LoVo (cell line): Measurements from ENCODE around the gene C14orf132.

Experiments used
- DNase-seq: peaks from one replicate; pipeline ENCODE4 v3.0.0-alpha.2; 2016; ENCODE audit warnings: low spot score

C14orf132 gene

GRCh38 chr14:96100161-96101064, 61.3 kb downstream of the C14orf132 start:
- DNase-seq: peak; percentile 82

- DNase-seq: no peak
Measured at GRCh38 chr14:96102081-96102856, 63.1 kb downstream of the C14orf132 start.

DNA sequence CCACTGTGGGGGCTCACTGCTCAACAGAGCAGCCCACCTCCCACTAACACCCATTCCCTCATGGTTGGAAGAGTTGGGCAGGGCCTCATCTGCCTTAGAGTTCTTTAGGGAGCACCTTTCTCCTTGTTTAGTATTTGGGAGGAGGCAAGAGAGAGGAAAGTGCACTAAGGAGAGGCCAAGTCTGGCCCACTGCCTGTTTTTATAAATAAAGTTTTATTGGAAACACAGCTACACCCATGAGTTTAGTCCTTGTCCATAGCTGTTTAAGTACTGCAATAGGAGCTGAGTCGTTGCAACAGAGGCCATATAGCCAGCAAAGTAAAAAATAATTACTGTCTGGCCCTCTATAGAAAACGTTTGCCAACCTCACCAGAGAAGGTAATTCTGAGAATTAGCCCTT, 63.9 kb downstream of the C14orf132 start:
- no peak for DNase-seq

DNA sequence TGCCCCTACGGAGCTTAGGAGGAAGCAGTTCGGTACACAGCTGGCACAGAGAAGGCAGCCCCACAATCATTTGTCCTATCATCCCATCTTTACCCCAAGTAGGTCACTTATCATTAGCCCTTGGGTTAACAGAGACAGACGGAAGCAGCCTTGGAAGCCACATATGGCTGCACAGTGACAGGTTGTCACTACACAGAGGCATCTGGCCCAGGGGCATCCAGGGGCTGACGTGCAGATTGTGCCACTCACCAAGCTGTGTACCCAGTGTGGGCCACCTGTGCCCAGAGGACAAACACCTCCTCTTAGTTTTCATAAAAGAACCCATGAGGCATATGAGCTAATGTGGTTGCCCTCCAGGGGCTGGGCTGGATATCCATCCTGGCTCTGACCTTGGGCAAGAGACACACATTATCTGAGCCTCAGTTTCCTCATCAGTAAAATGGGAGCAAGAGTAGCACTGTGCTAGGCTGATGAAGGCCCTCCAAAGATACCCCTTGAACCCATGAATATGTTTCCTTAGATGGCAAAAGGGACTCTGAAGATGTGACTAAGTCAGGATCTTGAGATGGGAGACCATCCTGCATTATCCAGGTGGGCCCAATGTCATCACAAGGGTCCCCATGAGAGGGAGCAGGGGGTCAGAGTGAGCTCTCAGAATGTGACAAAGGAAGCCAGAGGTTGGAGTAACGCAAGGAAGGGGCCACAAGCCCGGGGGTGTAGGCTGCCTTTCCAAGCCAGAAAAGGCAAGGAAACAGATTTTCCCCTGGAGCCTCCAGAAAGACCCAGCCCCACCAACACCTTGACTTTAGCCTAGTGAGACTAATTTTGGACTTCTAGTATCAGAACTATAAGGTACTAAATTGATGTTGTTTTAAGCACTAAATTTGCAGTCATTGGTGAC, 64.6 kb downstream of the C14orf132 start:
- no peak for DNase-seq

DNA sequence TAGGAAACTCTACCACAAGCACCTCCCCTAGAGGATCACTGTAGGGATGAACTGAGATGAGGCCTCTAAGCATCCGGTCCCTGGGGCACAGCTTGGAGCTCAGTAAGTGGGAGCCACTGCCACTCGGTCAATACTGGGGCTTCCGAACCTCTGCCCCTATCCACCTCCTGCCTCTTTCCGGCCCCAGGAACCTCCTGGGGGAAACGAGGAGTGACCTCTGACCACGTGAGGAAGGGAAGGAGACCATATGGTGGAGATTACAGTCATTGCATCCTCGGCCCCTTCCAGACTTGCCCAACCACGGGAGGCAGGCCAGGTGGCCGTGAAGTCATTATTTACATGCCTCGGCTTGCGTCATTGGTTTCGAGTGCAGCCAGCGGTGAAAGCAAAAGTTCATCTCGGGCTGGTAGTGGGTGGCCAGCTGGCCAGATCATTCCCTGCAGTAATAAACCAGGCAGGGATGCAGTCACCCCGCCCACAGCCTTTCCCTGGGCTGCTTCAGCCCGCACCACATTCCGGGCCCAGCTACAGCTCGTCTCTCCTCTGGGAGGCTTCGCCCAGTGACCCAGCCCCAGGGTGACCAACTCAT, 65.4 kb downstream of the C14orf132 start:
- DNase-seq: no peak

DNA sequence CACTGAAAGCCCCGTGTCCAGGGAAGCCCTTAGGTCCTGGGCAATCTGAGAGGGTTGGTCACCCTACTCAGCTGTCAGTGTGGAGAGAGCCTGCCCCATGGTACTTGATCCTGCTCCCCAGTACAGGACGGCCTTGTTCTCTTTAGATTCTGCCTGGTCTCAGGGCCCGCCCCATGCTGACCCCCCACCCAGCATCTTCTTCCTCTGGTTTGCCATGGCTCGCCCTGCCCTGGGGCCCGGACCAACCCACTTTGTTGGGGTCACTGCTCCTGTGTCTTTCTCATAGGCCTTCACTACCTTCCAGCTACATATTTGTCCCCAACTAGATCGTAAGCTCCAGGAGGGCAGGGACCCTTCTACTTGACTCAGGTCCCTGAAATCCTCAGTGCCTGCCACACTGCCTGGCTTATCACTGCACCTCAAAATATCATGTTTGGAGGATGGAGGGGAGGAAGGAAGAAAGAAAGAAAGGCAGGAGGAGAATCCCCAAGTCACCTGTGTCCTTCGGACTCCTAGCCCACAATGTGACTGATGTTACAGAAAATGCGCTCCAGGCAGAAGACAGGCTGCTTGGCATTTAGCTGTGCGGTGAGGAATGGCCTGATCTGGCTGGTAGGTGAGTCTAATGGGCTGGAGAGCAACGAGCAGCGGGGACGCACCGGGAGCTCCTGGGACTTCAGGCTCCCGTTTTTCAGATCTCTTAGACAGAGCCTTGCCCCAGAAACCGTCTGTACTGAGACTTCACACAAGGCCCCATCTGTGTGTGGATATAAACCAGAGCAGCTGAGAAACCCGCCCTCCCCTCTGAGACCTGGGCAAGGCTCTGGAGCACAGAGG, 66.1 kb downstream of the C14orf132 start:
- no peak for DNase-seq

- DNase-seq: peak; percentile 55
Measured at GRCh38 chr14:96105926-96106441, 66.8 kb downstream of the C14orf132 start.

- DNase-seq: no peak
Measured at GRCh38 chr14:96106891-96107290, 67.7 kb downstream of the C14orf132 start.

GRCh38 chr14:96108061-96108795, 69.1 kb downstream of the C14orf132 start:
- no peak for DNase-seq

DNA sequence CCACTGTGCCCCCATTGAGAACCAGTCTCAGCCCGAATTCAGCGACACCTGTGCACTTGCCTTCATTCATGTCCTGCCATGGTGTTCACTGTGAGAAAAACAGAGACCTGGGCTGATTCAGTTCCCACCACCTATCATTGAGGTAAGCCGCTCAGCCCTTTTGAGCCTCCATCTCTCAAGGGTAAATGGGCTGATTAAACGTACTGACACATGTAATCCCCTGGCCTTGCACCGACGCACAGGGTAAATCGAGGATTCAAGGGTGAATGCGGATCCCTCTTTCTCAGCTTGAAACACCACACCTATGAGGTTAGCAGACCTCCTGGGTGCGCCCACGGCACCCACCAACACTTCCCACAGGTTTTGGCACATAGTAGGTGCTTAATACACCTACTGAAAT, 69.7 kb downstream of the C14orf132 start:
- no peak for DNase-seq

DNA sequence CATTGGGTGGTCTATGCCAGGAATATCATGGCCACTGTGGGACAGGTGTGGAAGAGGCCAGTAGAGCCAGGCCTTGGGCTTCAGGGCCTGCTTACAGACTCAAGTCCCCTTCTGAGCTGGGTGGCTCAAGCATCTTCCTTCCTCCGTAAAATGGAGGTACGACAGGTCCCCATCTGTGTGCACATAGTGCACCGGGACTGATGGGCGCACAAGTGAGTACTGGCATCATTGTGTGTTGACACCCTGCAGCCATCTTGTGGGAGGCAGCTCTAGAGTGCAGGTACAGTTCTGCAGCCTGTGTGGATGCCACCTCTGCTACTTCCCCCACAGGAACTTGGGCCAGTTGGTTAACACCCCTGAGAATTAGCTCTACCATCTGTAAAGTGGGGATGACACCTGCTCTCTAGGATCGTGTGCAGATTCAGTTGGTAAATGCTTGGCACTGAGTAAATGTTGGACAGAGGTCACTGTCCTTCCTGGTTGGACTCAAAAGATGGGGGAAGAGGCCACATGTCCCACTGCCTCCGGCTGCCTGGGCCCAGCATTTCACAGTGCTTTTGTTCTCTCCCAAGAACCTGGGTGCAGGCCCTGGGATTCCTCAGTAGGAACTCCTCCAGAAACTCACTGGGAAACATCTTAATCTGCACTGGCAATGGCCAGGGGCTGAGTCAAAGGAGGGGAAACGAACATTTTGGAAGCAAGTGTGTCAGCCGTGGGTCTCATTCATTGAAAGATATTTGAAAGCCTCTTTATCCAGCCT, 70.6 kb downstream of the C14orf132 start:
- no peak for DNase-seq

DNA sequence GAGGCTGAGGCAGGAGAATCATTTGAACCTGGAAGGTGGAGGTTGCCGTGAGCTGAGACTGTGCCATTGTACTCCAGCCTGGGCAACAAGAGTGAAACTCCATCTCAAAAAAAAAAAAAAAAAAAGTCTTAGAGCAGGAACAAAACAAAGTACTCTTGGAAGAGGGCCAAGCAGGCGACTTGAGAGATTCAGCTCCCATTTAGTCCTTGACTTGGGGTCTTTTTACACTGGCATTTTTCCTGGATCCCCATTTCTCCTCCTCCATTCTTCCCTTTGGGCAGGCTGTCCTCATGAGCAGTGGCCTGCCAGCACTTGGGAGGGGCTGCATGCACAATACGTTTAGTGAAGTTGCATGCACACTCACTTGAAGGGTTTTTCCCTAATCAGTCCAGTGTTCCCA, 72.9 kb downstream of the C14orf132 start:
- DNase-seq: no peak

DNA sequence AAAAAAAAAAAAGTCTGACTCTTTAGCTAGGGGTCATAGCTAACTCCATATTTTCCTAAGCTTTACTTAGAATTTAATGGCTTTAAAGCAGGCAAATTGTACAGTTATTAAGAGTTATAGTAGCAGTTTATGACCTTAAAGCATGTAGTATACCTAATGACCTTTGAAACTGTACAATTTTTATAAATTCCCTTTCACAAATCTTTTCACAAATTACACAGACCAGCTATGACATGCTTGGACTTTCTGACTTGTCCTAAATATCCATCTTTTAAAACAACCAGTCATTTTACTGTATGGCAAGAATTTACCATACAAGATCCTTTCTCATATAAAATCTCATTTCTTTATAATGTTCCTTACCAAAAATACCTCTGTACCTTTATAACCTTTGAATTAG, 74.8 kb downstream of the C14orf132 start:
- DNase-seq: no peak

- no peak for DNase-seq
Measured at GRCh38 chr14:96117101-96117897, 78.1 kb downstream of the C14orf132 start.

DNA sequence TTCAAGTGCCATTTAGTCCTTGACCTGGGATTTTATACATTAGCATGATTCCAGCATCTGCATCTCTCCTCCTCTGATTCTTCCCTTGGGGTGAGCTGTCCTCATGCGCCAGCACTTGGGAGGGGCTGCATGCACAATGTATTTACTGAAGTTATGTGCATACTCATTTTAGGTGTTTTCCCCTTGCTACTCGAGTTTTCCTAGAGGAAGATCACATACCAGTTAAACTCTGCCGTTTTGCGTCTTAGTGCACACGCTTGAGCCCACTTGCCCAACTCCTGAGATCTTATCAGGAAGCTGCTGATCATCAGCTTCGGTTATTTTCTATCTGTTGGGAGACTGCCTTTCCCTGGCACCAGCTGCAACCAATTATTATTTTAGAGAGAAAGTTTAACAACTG, 78.8 kb downstream of the C14orf132 start:
- no peak for DNase-seq

DNA sequence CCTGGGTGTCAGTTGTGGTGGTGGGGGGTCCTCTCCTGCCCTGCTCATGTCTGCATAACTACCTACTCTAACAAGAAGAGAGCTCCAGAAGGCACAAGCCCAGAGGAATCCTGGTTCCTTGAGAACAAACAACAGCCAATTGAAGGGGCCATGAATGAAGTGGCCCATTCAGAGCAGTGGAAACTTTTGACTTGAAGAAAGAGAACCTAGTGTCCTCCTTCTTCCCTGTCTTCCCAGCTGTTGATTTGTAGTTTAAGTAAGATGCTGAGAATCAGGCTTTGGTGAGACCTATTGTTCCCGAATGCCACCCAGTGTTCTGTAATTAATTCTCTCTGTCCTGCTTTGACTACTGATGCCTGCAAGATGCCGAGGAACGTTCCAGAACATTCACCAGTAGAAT, 79.2 kb downstream of the C14orf132 start:
- no peak for DNase-seq

- no peak for DNase-seq
Measured at GRCh38 chr14:96119947-96120346, 80.8 kb downstream of the C14orf132 start.

DNA sequence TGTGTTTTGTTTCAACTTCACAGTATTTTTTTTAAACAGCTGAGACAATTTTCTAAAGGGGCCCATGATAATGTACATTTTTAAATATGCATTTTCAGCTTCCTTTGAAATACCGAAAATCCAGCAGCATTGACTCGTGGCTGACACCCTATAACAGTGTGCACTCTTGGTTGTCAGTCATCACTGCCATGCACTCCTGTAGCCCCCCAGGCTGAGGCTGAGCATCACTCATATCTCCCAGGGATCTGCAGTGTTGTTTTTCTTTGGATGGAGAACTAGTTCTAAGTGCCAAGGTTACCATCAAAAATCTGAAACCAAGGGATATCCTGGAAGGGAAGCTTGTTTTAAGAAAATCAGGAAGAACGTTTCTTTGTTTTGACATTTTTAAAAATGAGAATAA, 81.2 kb downstream of the C14orf132 start:
- no peak for DNase-seq
